GM23338 (cell line): ENCODE measurements around the gene PDIA3. TPM values are rescaled to one million over a fixed set of nuclear protein-coding genes. Genes with fewer than 3 reads are reported as not detected.
"Not testable (repeated sequence)": the region's sequence is repeated elsewhere in the genome, so short reads cannot be mapped to it uniquely, and the experiment has no call there.

Source experiments
- ATAC-seq: fragments of 200-7000 bp; cut with Tn5 transposase; 3 replicates; pipeline ENCODE4 v1.9.1; 2020
- DNase-seq: peaks from one replicate; pipeline ENCODE4 v3.0.0-alpha.2; 2015; ENCODE audit warnings: low spot score
- H2AFZ ChIP-seq: fragments of 200-600 bp; sonication (generic); 2 replicates; pipeline ENCODE4 v1.8.0; 2016; ENCODE audit warnings: antibody characterized with exemption, mild to moderate bottlenecking, moderate library complexity
- H3F3A ChIP-seq: fragments of 200-600 bp; sonication (generic); replicated peaks from 2 replicates; pipeline ENCODE4 v1.8.0; 2017; ENCODE audit warnings: antibody characterized with exemption, mixed run types, low read depth
- H3K27ac ChIP-seq: fragments of 200-600 bp; sonication (generic); 2 replicates; pipeline ENCODE4 v1.6.1; 2016; ENCODE audit warnings: low read depth
- H3K27me3 ChIP-seq: fragments of 200-600 bp; sonication (generic); 2 replicates; pipeline ENCODE4 v1.8.0; 2016; ENCODE audit warnings: mild to moderate bottlenecking, mixed run types, moderate library complexity; ENCODE audit not compliant: insufficient read depth
- H3K36me3 ChIP-seq: fragments of 200-600 bp; sonication (generic); 2 replicates; pipeline ENCODE4 v1.8.0; 2016; ENCODE audit warnings: mild to moderate bottlenecking; ENCODE audit not compliant: insufficient read depth
- H3K4me1 ChIP-seq: fragments of 200-600 bp; sonication (generic); 2 replicates; pipeline ENCODE4 v1.8.0; 2016; ENCODE audit warnings: mild to moderate bottlenecking, moderate library complexity; ENCODE audit not compliant: insufficient read depth
- H3K4me2 ChIP-seq: fragments of 200-600 bp; sonication (generic); 2 replicates; pipeline ENCODE4 v1.7.1; 2017; ENCODE audit warnings: mixed run types
- H3K4me3 ChIP-seq: fragments of 200-600 bp; sonication (generic); 2 replicates; pipeline ENCODE4 v1.6.1; 2016; ENCODE audit warnings: mixed run types
- H3K79me2 ChIP-seq: fragments of 200-600 bp; sonication (generic); replicated peaks from 2 replicates; pipeline ENCODE4 v1.8.0; 2017; ENCODE audit warnings: mild to moderate bottlenecking; ENCODE audit not compliant: insufficient read depth
- H3K9me2 ChIP-seq: fragments of 200-600 bp; sonication (generic); 2 replicates; pipeline ENCODE4 v1.8.0; 2017; ENCODE audit not compliant: insufficient read depth
- H4K20me1 ChIP-seq: fragments of 200-600 bp; sonication (generic); replicated peaks from 2 replicates; pipeline ENCODE4 v1.8.0; 2017; ENCODE audit warnings: mild to moderate bottlenecking; ENCODE audit not compliant: insufficient read depth
- H3K27ac Mint-ChIP-seq: 2 replicates; pipeline ENCODE4 v1.8.0; 2020; ENCODE audit warnings: inconsistent platforms, mild to moderate bottlenecking, moderate library complexity, mixed read lengths
- H3K27me3 Mint-ChIP-seq: 3 replicates; pipeline ENCODE4 v1.8.0; 2022; ENCODE audit warnings: low read depth, mild to moderate bottlenecking, moderate library complexity, mixed read lengths, inconsistent platforms; ENCODE audit not compliant: insufficient read depth, poor library complexity
- H3K36me3 Mint-ChIP-seq: 3 replicates; pipeline ENCODE4 v1.8.0; 2021; ENCODE audit warnings: low read depth, mild to moderate bottlenecking, inconsistent platforms, moderate library complexity, mixed read lengths
- H3K4me1 Mint-ChIP-seq: 3 replicates; pipeline ENCODE4 v1.8.0; 2020; ENCODE audit warnings: mild to moderate bottlenecking, inconsistent platforms, mixed read lengths
- H3K4me3 Mint-ChIP-seq: 3 replicates; pipeline ENCODE4 v1.8.0; 2021; ENCODE audit warnings: moderate library complexity, mild to moderate bottlenecking, inconsistent platforms, mixed read lengths
- H3K9me3 Mint-ChIP-seq: 3 replicates; pipeline ENCODE4 v1.8.0; 2020; ENCODE audit warnings: moderate library complexity, mild to moderate bottlenecking, inconsistent platforms, mixed read lengths
- CREB1 ChIP-seq: fragments of 250-450 bp; sonication (Bioruptor Pico); IDR thresholded peaks from 2 replicates; pipeline ENCODE4 v1.5.0; 2020; ENCODE audit warnings: low read depth, mild to moderate bottlenecking, moderate library complexity
- EZH2phosphoT487 ChIP-seq: fragments of 200-600 bp; sonication (generic); IDR thresholded peaks from one replicate; pipeline ENCODE4 v1.8.1; 2018; ENCODE audit warnings: antibody characterized with exemption; ENCODE audit not compliant: unreplicated experiment
- NANOG ChIP-seq: IDR thresholded peaks from 2 replicates; pipeline ENCODE4 v1.6.1; 2016; ENCODE audit warnings: antibody characterized with exemption, borderline replicate concordance
- POLR2AphosphoS5 ChIP-seq: IDR thresholded peaks from 2 replicates; pipeline ENCODE4 v1.6.1; 2016; ENCODE audit warnings: antibody characterized with exemption, low read depth
- STAT1 ChIP-seq: IDR thresholded peaks from one replicate; pipeline ENCODE4 v1.6.1; 2016; ENCODE audit warnings: antibody characterized with exemption; ENCODE audit not compliant: unreplicated experiment
- ZNF114 ChIP-seq: fragments of 250-450 bp; sonication (Bioruptor Pico); IDR thresholded peaks from 2 replicates; pipeline ENCODE4 v1.5.0; 2020; ENCODE audit warnings: mild to moderate bottlenecking, moderate library complexity
- ZNF331 ChIP-seq: fragments of 250-450 bp; sonication (Bioruptor Pico); IDR thresholded peaks from 2 replicates; pipeline ENCODE4 v1.5.0; 2020; ENCODE audit warnings: low read depth, mild to moderate bottlenecking, moderate library complexity
- polyA plus RNA-seq: library from polyadenylated mRNA; unstranded; fragments of >200 nt; fragmentation: Nextera tagmentation; extraction: Ambion mirVana; gene quantifications from 2 replicates; pipeline ENCODE4 v1.2.1, GENCODE V29; 2016
- total RNA-seq: library from RNA; depleted of rRNA; stranded (reverse); fragments of >200 nt; shearing (Covaris generic); gene quantifications from 2 replicates; pipeline ENCODE4 v1.2.3, GENCODE V29; 2014
- TF ChIP-seq, protein P1 (sequence below): fragments of 250-450 bp; sonication (Bioruptor Pico); IDR thresholded peaks from 2 replicates; pipeline ENCODE4 v1.5.0; 2020; ENCODE audit warnings: mild to moderate bottlenecking, moderate library complexity
- TF ChIP-seq, protein P2 (sequence below): IDR thresholded peaks from one replicate; pipeline ENCODE4 v1.6.1; 2018; ENCODE audit warnings: antibody characterized with exemption; ENCODE audit not compliant: unreplicated experiment
- TF ChIP-seq, protein P3 (sequence below): IDR thresholded peaks from 2 replicates; pipeline ENCODE4 v1.6.1; 2016; ENCODE audit warnings: antibody characterized with exemption

Gene PDIA3
- total and polyA plus RNA-seq, 2 experiments from 2014 or later, result 363 to 631 TPM

DNA sequence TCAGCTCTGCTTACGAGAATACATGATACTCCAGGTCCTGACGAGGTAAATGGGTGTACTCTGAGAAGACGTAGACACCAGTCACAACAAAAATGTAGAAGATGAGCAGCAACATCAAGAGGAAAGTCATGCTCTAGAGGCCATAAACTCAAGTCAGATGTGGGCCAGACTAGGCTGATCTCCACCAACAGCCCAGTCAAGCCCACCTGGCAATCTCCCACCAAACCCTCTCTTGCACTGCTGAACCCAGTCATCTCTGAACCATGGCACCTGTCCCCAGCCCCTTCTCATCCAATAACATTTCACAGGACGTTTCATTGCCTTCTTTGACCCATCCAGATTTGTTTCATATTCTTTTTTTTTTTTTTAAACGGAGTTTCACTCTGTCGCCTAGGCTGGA is 10.8 kb upstream of the PDIA3 start (continued):
- TF ChIP-seq, protein P1, sequence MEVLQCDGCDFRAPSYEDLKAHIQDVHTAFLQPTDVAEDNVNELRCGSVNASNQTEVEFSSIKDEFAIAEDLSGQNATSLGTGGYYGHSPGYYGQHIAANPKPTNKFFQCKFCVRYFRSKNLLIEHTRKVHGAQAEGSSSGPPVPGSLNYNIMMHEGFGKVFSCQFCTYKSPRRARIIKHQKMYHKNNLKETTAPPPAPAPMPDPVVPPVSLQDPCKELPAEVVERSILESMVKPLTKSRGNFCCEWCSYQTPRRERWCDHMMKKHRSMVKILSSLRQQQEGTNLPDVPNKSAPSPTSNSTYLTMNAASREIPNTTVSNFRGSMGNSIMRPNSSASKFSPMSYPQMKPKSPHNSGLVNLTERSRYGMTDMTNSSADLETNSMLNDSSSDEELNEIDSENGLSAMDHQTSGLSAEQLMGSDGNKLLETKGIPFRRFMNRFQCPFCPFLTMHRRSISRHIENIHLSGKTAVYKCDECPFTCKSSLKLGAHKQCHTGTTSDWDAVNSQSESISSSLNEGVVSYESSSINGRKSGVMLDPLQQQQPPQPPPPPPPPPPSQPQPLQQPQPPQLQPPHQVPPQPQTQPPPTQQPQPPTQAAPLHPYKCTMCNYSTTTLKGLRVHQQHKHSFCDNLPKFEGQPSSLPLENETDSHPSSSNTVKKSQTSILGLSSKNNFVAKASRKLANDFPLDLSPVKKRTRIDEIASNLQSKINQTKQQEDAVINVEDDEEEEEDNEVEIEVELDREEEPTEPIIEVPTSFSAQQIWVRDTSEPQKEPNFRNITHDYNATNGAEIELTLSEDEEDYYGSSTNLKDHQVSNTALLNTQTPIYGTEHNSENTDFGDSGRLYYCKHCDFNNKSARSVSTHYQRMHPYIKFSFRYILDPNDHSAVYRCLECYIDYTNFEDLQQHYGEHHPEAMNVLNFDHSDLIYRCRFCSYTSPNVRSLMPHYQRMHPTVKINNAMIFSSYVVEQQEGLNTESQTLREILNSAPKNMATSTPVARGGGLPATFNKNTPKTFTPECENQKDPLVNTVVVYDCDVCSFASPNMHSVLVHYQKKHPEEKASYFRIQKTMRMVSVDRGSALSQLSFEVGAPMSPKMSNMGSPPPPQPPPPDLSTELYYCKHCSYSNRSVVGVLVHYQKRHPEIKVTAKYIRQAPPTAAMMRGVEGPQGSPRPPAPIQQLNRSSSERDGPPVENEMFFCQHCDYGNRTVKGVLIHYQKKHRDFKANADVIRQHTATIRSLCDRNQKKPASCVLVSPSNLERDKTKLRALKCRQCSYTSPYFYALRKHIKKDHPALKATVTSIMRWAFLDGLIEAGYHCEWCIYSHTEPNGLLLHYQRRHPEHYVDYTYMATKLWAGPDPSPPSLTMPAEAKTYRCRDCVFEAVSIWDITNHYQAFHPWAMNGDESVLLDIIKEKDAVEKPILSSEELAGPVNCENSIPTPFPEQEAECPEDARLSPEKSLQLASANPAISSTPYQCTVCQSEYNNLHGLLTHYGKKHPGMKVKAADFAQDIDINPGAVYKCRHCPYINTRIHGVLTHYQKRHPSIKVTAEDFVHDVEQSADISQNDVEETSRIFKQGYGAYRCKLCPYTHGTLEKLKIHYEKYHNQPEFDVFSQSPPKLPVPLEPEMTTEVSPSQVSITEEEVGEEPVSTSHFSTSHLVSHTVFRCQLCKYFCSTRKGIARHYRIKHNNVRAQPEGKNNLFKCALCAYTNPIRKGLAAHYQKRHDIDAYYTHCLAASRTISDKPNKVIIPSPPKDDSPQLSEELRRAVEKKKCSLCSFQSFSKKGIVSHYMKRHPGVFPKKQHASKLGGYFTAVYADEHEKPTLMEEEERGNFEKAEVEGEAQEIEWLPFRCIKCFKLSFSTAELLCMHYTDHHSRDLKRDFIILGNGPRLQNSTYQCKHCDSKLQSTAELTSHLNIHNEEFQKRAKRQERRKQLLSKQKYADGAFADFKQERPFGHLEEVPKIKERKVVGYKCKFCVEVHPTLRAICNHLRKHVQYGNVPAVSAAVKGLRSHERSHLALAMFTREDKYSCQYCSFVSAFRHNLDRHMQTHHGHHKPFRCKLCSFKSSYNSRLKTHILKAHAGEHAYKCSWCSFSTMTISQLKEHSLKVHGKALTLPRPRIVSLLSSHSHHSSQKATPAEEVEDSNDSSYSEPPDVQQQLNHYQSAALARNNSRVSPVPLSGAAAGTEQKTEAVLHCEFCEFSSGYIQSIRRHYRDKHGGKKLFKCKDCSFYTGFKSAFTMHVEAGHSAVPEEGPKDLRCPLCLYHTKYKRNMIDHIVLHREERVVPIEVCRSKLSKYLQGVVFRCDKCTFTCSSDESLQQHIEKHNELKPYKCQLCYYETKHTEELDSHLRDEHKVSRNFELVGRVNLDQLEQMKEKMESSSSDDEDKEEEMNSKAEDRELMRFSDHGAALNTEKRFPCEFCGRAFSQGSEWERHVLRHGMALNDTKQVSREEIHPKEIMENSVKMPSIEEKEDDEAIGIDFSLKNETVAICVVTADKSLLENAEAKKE (CRISPR knock-in tag), result no peak

DNA sequence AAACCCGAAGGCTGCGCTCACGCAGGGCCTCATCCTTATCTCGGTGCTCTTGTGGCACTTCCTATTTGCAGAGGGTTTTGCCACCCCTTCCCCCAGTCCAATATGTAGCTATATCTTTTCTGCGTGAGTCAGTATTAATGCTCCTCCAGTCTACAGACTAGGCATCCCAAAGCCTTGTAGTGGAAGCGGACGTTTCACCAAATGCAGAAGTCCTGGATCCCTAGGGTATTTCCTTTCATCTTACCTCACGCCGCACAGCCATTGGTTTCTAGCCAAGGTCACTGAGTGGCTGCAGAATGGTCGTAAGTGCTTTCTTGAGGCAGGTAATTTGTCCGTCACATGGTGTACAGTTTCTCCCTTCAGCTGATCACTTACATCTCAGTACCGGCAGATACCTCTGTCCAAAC is 668 bp downstream of the PDIA3 start:
- Mint-ChIP-seq H3K36me3 (peaks cover 22% of the 10 kb centered on the region), H3K4me3 (peak overlapping the region; percentile 97), H3K27ac (peak overlapping the region; percentile 98), H3K4me1 (peaks cover 25% of the 10 kb centered on the region)
- DNase-seq (peak; percentile 17), ATAC-seq (peak; percentile 11)
- Histone ChIP-seq H3K27ac (peak overlapping the region; percentile 95), H4K20me1 (peaks cover 47% of the 10 kb centered on the region), H3K4me3 (peak overlapping the region; percentile 87), H2AFZ (0 out of 2 replicates have a peak overlapping the region, but pooled peaks have one; percentile 47), H3K4me1 (peaks cover 16% of the 10 kb centered on the region), H3K79me2 (peaks cover 54% of the 10 kb centered on the region), H3K4me2 (peak overlapping the region; percentile 88)
- not testable (repeated sequence) for H3K27me3 ChIP-seq, H3K9me2 ChIP-seq, H3K27me3 Mint-ChIP-seq, H3K36me3 ChIP-seq, H3K9me3 Mint-ChIP-seq, H3F3A ChIP-seq

DNA sequence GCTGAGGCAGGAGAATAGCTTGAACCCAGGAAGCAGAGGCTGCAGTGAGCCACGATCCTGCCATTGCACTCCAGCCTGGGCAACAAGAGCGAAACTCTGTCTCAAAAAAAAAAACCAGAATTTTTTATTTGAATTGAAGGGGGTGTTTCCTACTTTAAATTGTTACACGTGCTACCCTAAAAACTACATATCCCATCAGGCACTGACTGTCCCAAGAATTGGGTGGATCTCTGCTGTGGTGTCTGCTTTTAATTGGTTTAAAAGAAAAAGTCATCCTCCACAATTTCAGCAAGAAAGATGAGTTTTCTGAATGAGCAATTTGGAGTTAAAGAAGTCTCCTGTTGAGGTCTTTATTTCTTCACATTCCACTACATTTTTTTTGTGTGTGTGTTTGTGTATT is 2.1 kb downstream of the PDIA3 start:
- peaks cover 69% of the 10 kb centered on the region for H3K79me2 ChIP-seq
- Mint-ChIP-seq H3K27ac (no peak overlapping the region), H3K4me3 (peak overlapping the region; percentile 97), H3K36me3 (peaks cover 30% of the 10 kb centered on the region), H3K4me1 (peaks cover 25% of the 10 kb centered on the region), H3K27me3 (peaks cover 9% of the 10 kb centered on the region), H3K9me3 (no peaks in the 10 kb centered on the region)
- peak overlapping the region; percentile 87 for H3K4me3 ChIP-seq
- TF ChIP-seq, protein P2, sequence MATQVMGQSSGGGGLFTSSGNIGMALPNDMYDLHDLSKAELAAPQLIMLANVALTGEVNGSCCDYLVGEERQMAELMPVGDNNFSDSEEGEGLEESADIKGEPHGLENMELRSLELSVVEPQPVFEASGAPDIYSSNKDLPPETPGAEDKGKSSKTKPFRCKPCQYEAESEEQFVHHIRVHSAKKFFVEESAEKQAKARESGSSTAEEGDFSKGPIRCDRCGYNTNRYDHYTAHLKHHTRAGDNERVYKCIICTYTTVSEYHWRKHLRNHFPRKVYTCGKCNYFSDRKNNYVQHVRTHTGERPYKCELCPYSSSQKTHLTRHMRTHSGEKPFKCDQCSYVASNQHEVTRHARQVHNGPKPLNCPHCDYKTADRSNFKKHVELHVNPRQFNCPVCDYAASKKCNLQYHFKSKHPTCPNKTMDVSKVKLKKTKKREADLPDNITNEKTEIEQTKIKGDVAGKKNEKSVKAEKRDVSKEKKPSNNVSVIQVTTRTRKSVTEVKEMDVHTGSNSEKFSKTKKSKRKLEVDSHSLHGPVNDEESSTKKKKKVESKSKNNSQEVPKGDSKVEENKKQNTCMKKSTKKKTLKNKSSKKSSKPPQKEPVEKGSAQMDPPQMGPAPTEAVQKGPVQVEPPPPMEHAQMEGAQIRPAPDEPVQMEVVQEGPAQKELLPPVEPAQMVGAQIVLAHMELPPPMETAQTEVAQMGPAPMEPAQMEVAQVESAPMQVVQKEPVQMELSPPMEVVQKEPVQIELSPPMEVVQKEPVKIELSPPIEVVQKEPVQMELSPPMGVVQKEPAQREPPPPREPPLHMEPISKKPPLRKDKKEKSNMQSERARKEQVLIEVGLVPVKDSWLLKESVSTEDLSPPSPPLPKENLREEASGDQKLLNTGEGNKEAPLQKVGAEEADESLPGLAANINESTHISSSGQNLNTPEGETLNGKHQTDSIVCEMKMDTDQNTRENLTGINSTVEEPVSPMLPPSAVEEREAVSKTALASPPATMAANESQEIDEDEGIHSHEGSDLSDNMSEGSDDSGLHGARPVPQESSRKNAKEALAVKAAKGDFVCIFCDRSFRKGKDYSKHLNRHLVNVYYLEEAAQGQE, result no peak
- TF ChIP-seq CREB1 (CRISPR knock-in tag), result no peak
- TF ChIP-seq NANOG, result no peak
- no peak for TF ChIP-seq EZH2phosphoT487
- TF ChIP-seq POLR2AphosphoS5, result no peak
- TF ChIP-seq, protein P3, sequence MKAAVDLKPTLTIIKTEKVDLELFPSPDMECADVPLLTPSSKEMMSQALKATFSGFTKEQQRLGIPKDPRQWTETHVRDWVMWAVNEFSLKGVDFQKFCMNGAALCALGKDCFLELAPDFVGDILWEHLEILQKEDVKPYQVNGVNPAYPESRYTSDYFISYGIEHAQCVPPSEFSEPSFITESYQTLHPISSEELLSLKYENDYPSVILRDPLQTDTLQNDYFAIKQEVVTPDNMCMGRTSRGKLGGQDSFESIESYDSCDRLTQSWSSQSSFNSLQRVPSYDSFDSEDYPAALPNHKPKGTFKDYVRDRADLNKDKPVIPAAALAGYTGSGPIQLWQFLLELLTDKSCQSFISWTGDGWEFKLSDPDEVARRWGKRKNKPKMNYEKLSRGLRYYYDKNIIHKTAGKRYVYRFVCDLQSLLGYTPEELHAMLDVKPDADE, result no peak
- TF ChIP-seq STAT1, result no peak
- no peak for TF ChIP-seq ZNF114 (CRISPR knock-in tag)
- no peak for TF ChIP-seq ZNF331
- peaks cover 14% of the 10 kb centered on the region for H3K36me3 ChIP-seq
- peak overlapping the region; percentile 88 for H3K4me2 ChIP-seq
- H3F3A ChIP-seq, result no peaks in the 10 kb centered on the region; the same call in 1 of the 2 replicates
- peaks cover 16% of the 10 kb centered on the region for H3K4me1 ChIP-seq
- peaks cover 61% of the 10 kb centered on the region for H4K20me1 ChIP-seq
- H3K9me2 ChIP-seq, result no peaks in the 10 kb centered on the region
- no peak overlapping the region for H3K27ac ChIP-seq
- no peak overlapping the region for H2AFZ ChIP-seq
- peak; percentile 15 for DNase-seq
- no peak for ATAC-seq
- H3K27me3 ChIP-seq, result no peaks in the 10 kb centered on the region
